Karpas-422 (cell line): ENCODE measurements around the gene SDK1. TPM values are rescaled to one million over a fixed set of nuclear protein-coding genes. Genes with fewer than 3 reads are reported as not detected.

Source experiments
- DNase-seq: peaks from one replicate; pipeline ENCODE4 v3.0.0-alpha.2; 2015
- H2AFZ ChIP-seq: fragments of 200-600 bp; sonication (generic); 2 replicates; pipeline ENCODE4 v1.6.1; 2014; ENCODE audit warnings: antibody characterized with exemption, low read length, mixed read lengths
- H3K27ac ChIP-seq: fragments of 200-600 bp; sonication (generic); 2 replicates; pipeline ENCODE4 v1.5.1; 2014; ENCODE audit warnings: mild to moderate bottlenecking, low read length, moderate library complexity
- H3K27me3 ChIP-seq: fragments of 200-600 bp; sonication (generic); 2 replicates; pipeline ENCODE4 v1.6.1; 2014; ENCODE audit warnings: low read length, mixed read lengths
- H3K36me3 ChIP-seq: fragments of 200-600 bp; sonication (generic); 2 replicates; pipeline ENCODE4 v1.6.1; 2014; ENCODE audit warnings: low read length, mixed read lengths; ENCODE audit not compliant: insufficient read depth
- H3K4me1 ChIP-seq: fragments of 200-600 bp; sonication (generic); 2 replicates; pipeline ENCODE4 v1.6.1; 2014; ENCODE audit warnings: mild to moderate bottlenecking, low read length, mixed read lengths
- H3K4me2 ChIP-seq: fragments of 200-600 bp; sonication (generic); 2 replicates; pipeline ENCODE4 v1.6.1; 2014; ENCODE audit warnings: low read length, low read depth, mild to moderate bottlenecking; ENCODE audit not compliant: poor library complexity, severe bottlenecking
- H3K4me3 ChIP-seq: fragments of 200-600 bp; sonication (generic); 2 replicates; pipeline ENCODE4 v1.5.1; 2014; ENCODE audit warnings: mild to moderate bottlenecking, antibody characterized with exemption, low read length, mixed read lengths
- H3K79me2 ChIP-seq: fragments of 200-600 bp; sonication (generic); 2 replicates; pipeline ENCODE4 v1.6.1; 2014; ENCODE audit warnings: mild to moderate bottlenecking, low read length, mixed read lengths
- H3K9ac ChIP-seq: fragments of 200-600 bp; sonication (generic); 2 replicates; pipeline ENCODE4 v1.6.0; 2014; ENCODE audit warnings: low read length
- H3K9me2 ChIP-seq: fragments of 200-600 bp; sonication (generic), shearing (Covaris generic); replicated peaks from 2 replicates; pipeline ENCODE4 v1.6.0; 2014; ENCODE audit warnings: mild to moderate bottlenecking, low read length, moderate library complexity; ENCODE audit not compliant: insufficient read depth
- H3K9me3 ChIP-seq: fragments of 300-700, 200-600 bp; sonication (generic); 2 replicates; pipeline ENCODE4 v1.6.1; 2014; ENCODE audit warnings: low read length, mixed read lengths
- H4K20me1 ChIP-seq: fragments of 200-600 bp; sonication (generic); 2 replicates; pipeline ENCODE4 v1.6.1; 2014; ENCODE audit warnings: mild to moderate bottlenecking, antibody characterized with exemption, low read length, low read depth; ENCODE audit not compliant: insufficient read depth
- total RNA-seq: library from RNA; depleted of rRNA; stranded (reverse); fragments of >200 nt; shearing (Covaris generic); gene quantifications from 2 replicates; pipeline ENCODE4 v1.2.3, GENCODE V29; 2014; ENCODE audit warnings: low replicate concordance

SDK1 gene
- total RNA-seq, 1 experiment from 2014 or later, result not detected

- Histone ChIP-seq H3K4me3 (no peak overlapping the region), H3K27me3 (no peaks in the 10 kb centered on the region), H3K27ac (no peak overlapping the region), H3K4me1 (no peaks in the 10 kb centered on the region), H4K20me1 (no peaks in the 10 kb centered on the region), H3K9me3 (no peaks in the 10 kb centered on the region), H3K79me2 (no peaks in the 10 kb centered on the region), H3K4me2 (no peak overlapping the region), H3K9ac (no peak overlapping the region), H2AFZ (no peak overlapping the region), H3K9me2 (no peaks in the 10 kb centered on the region), H3K36me3 (no peaks in the 10 kb centered on the region)
- DNase-seq, result no peak
Measured at GRCh38 chr7:3616306-3616705, 315.3 kb downstream of the SDK1 start.

- no peaks in the 10 kb centered on the region for H3K79me2 ChIP-seq
- H3K4me3 ChIP-seq, result no peak overlapping the region
- no peak overlapping the region for H3K9ac ChIP-seq
- DNase-seq, result no peak
- no peaks in the 10 kb centered on the region for H3K9me2 ChIP-seq
- H3K4me2 ChIP-seq, result no peak overlapping the region
- H4K20me1 ChIP-seq, result no peaks in the 10 kb centered on the region
- H2AFZ ChIP-seq, result no peak overlapping the region
- H3K9me3 ChIP-seq, result no peaks in the 10 kb centered on the region
- no peaks in the 10 kb centered on the region for H3K4me1 ChIP-seq
- no peak overlapping the region for H3K27ac ChIP-seq
- H3K27me3 ChIP-seq, result no peaks in the 10 kb centered on the region
- no peaks in the 10 kb centered on the region for H3K36me3 ChIP-seq
Measured at GRCh38 chr7:3630081-3630480, 329.0 kb downstream of the SDK1 start.

GRCh38 chr7:3634396-3634795, 333.3 kb downstream of the SDK1 start:
- no peak overlapping the region for H3K9ac ChIP-seq
- no peaks in the 10 kb centered on the region for H3K9me2 ChIP-seq
- DNase-seq, result no peak
- H3K4me1 ChIP-seq, result no peaks in the 10 kb centered on the region
- H3K4me3 ChIP-seq, result no peak overlapping the region
- no peaks in the 10 kb centered on the region for H4K20me1 ChIP-seq
- no peaks in the 10 kb centered on the region for H3K27me3 ChIP-seq
- H3K79me2 ChIP-seq, result no peaks in the 10 kb centered on the region
- H3K27ac ChIP-seq, result no peak overlapping the region
- H3K9me3 ChIP-seq, result no peaks in the 10 kb centered on the region
- H2AFZ ChIP-seq, result no peak overlapping the region
- no peaks in the 10 kb centered on the region for H3K36me3 ChIP-seq
- H3K4me2 ChIP-seq, result no peak overlapping the region

- Histone ChIP-seq H2AFZ (no peak overlapping the region), H3K36me3 (no peaks in the 10 kb centered on the region), H3K27me3 (no peaks in the 10 kb centered on the region), H4K20me1 (no peaks in the 10 kb centered on the region), H3K27ac (no peak overlapping the region), H3K9ac (no peak overlapping the region), H3K9me3 (no peaks in the 10 kb centered on the region), H3K79me2 (no peaks in the 10 kb centered on the region), H3K4me2 (no peak overlapping the region), H3K4me1 (no peaks in the 10 kb centered on the region), H3K9me2 (no peaks in the 10 kb centered on the region), H3K4me3 (no peak overlapping the region)
- DNase-seq, result no peak
Measured at GRCh38 chr7:3636131-3636860, 335.2 kb downstream of the SDK1 start.

- Histone ChIP-seq H2AFZ (no peak overlapping the region), H3K27ac (no peak overlapping the region), H3K9ac (no peak overlapping the region), H3K27me3 (no peaks in the 10 kb centered on the region), H3K9me2 (no peaks in the 10 kb centered on the region), H3K4me3 (no peak overlapping the region), H3K36me3 (no peaks in the 10 kb centered on the region), H3K4me1 (no peaks in the 10 kb centered on the region), H3K4me2 (no peak overlapping the region), H3K79me2 (no peaks in the 10 kb centered on the region), H4K20me1 (no peaks in the 10 kb centered on the region), H3K9me3 (no peaks in the 10 kb centered on the region)
- no peak for DNase-seq
Measured at GRCh38 chr7:3639253-3639652, 338.2 kb downstream of the SDK1 start.

- Histone ChIP-seq H2AFZ (no peak overlapping the region), H3K4me3 (no peak overlapping the region), H3K79me2 (no peaks in the 10 kb centered on the region), H3K9me2 (no peaks in the 10 kb centered on the region), H3K4me1 (no peaks in the 10 kb centered on the region), H3K36me3 (no peaks in the 10 kb centered on the region), H3K9me3 (no peaks in the 10 kb centered on the region), H3K9ac (no peak overlapping the region), H4K20me1 (no peaks in the 10 kb centered on the region), H3K27ac (no peak overlapping the region), H3K4me2 (no peak overlapping the region), H3K27me3 (no peaks in the 10 kb centered on the region)
- DNase-seq, result no peak
Measured at GRCh38 chr7:3641582-3641981, 340.5 kb downstream of the SDK1 start.

GRCh38 chr7:3643091-3643490, 342.0 kb downstream of the SDK1 start:
- no peaks in the 10 kb centered on the region for H3K4me1 ChIP-seq
- no peak overlapping the region for H3K9ac ChIP-seq
- no peak overlapping the region for H3K27ac ChIP-seq
- no peak overlapping the region for H3K4me3 ChIP-seq
- H4K20me1 ChIP-seq, result no peaks in the 10 kb centered on the region
- H2AFZ ChIP-seq, result no peak overlapping the region
- H3K27me3 ChIP-seq, result no peaks in the 10 kb centered on the region
- H3K4me2 ChIP-seq, result no peak overlapping the region
- no peaks in the 10 kb centered on the region for H3K36me3 ChIP-seq
- H3K9me3 ChIP-seq, result no peaks in the 10 kb centered on the region
- no peaks in the 10 kb centered on the region for H3K9me2 ChIP-seq
- no peaks in the 10 kb centered on the region for H3K79me2 ChIP-seq
- DNase-seq, result no peak

GRCh38 chr7:3648276-3648675, 347.2 kb downstream of the SDK1 start:
- H3K9me3 ChIP-seq, result no peaks in the 10 kb centered on the region
- H3K4me1 ChIP-seq, result no peaks in the 10 kb centered on the region
- no peak overlapping the region for H3K4me3 ChIP-seq
- no peak overlapping the region for H3K9ac ChIP-seq
- H3K27me3 ChIP-seq, result no peaks in the 10 kb centered on the region
- H3K27ac ChIP-seq, result no peak overlapping the region
- no peaks in the 10 kb centered on the region for H4K20me1 ChIP-seq
- DNase-seq, result no peak
- no peaks in the 10 kb centered on the region for H3K9me2 ChIP-seq
- H3K79me2 ChIP-seq, result no peaks in the 10 kb centered on the region
- no peaks in the 10 kb centered on the region for H3K36me3 ChIP-seq
- H3K4me2 ChIP-seq, result no peak overlapping the region
- H2AFZ ChIP-seq, result no peak overlapping the region
